Pons (tissue), 1 donor: ENCODE data around the gene OR52E1.
A peak's percentile ranks its signal among the peaks of the same experiment; 100 is the strongest.
"Not testable (repeated sequence)": the region's sequence is repeated elsewhere in the genome, so short reads cannot be mapped to it uniquely, and the experiment has no call there.

Experiments
- DNase-seq: peaks from one replicate; pipeline ENCODE4 v3.0.0-alpha.2; 2016; ENCODE audit warnings: low spot score

Gene OR52E1

DNA sequence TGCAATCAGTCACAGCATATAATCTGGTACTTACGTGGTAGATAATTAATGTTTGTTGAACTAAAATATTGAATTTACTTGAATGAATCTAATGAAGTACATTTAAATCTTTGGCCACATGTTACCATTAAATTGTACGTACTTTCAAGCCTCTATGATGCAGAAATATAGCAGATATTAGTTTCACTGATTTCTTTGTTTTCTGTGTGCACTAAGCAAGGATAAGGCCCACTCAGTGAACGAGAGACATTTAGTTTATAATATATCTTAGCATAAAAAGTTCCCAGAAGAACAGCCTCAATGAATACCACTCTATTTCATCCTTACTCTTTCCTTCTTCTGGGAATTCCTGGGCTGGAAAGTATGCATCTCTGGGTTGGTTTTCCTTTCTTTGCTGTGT lies at the start of gene OR52E1:
Gene OR52E1 (plus strand): TSS at position 301 of the 400 bp plus-strand sequence.
- no peak for DNase-seq

- DNase-seq, result no peak
Observed at GRCh38 chr11:5021996-5022395, 47.4 kb upstream of the OR52E1 start.

DNA sequence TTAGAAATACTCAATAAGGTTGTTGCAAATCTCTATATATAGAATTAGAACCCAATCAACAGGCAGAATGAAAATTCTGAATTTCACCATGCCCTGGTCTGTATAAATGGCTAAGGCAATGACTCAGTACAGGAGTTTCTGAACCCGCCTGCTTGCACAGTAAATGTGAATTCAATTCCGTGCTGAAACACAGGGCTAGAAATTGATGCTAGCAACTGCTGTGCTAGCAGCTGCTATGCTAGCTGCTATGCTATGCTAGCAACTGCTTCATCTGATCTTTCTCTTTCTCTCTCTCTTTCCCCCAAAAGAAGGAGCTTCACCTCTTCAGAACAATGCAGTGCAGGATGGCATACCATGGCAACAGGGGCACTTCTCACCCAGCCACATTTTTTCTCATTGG lies 32.7 kb upstream of the OR52E1 start:
- DNase-seq, result peak; percentile 4

- no peak for DNase-seq
Observed at GRCh38 chr11:5037926-5038325, 31.4 kb upstream of the OR52E1 start.

DNA sequence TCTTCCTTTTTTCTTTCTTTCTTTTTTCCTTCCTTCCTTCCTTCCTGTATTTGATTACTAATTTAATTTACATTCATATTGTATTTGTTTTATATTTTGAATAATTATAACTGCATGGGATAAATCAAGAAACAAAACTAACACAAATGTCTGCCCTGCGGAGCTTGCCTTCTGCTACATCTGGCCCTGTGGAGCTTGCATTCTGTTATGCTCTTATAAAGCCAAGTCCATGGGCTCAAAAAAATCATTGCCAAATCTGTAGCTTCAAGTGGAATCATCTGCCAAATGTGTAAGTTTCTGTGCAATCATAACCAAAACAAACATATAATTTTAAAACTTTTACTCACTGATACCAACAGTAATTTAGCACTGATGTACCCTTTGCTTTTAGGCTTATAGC lies 31.0 kb upstream of the OR52E1 start:
- DNase-seq, result peak; percentile 3

GRCh38 chr11:5040876-5041275 lies 28.5 kb upstream of the OR52E1 start:
- DNase-seq, result no peak

GRCh38 chr11:5042091-5042490 lies 27.3 kb upstream of the OR52E1 start:
- no peak for DNase-seq

DNA sequence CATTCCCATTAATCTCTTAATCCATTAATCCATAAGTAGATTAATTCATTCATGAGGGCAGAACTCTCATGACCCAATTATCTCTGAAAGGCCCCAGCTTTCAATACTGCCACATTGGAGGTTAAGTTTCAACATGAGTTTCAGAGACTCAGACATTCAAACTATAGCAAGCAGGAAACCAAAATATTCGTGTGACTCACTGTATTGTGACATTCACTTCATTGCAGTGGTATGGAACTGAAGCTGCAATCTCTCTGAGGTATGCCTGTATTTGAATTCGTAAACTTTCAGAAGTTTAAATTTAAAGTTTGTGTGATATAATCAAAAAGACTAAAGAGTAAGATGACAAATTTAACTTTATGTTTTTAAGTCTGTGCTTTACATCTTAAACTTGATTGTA lies 26.0 kb upstream of the OR52E1 start:
- no peak for DNase-seq

DNA sequence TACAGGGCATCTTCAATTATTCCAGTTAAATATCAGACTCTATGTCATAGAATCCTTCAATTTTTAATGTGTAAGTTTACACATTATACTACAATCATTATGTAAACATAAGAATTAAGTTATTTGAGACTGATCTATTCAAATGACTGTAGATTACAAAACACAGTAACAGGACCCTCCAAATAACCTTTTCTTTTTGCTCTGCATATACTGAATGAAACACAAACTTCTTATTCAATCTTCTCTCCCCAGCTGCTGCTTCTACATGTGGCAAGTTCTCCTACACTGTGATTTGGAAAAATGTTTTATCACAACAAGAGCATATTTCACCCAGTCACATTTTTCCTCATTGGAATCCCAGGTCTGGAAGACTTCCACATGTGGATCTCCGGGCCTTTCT lies 23.1 kb upstream of the OR52E1 start, which contains the start of gene OR52J3:
Gene OR52J3 (plus strand): TSS at position 301 of the 400 bp plus-strand sequence. CDS start 0 bp downstream, at position 301.
- no peak for DNase-seq

DNA sequence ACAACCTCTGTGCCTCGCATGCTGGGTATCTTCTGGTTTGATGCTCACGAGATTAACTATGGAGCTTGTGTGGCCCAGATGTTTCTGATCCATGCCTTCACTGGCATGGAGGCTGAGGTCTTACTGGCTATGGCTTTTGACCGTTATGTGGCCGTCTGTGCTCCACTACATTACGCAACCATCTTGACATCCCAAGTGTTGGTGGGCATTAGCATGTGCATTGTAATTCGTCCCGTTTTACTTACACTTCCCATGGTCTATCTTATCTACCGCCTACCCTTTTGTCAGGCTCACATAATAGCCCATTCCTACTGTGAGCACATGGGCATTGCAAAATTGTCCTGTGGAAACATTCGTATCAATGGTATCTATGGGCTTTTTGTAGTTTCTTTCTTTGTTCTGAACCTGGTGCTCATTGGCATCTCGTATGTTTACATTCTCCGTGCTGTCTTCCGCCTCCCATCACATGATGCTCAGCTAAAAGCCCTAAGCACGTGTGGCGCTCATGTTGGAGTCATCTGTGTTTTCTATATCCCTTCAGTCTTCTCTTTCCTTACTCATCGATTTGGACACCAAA lies 22.5 kb upstream of the OR52E1 start:
- DNase-seq, result no peak

GRCh38 chr11:5058679-5059078 lies 10.7 kb upstream of the OR52E1 start:
- DNase-seq, result not testable (repeated sequence)

DNA sequence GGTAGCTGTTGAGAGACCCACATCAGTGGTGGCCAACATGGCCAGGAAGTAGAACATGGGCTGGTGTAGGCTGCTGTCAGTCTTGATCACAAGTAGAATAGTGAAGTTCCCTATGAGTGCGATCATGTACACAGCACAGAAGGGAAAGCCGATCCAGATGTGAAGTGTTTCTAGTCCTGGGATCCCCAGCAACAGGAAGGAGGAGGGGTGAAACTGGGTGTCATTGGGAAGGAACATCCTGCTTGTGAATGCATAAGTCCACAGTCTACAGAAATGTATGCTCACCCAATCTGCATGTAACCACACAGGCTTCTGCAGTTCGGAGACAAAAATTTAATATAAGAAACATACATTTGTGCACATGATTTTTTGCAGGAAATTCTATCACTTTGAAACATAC lies 10.0 kb upstream of the OR52E1 start, which contains the start of gene OR52E2:
Gene OR52E2 (minus strand): TSS at position 237 of the 400 bp plus-strand sequence. CDS start 0 bp downstream, at position 237.
- DNase-seq, result no peak

GRCh38 chr11:5065027-5065426 lies 4.3 kb upstream of the OR52E1 start:
- DNase-seq, result no peak

GRCh38 chr11:5071799-5072198 lies 2.4 kb downstream of the OR52E1 start:
- no peak for DNase-seq

DNA sequence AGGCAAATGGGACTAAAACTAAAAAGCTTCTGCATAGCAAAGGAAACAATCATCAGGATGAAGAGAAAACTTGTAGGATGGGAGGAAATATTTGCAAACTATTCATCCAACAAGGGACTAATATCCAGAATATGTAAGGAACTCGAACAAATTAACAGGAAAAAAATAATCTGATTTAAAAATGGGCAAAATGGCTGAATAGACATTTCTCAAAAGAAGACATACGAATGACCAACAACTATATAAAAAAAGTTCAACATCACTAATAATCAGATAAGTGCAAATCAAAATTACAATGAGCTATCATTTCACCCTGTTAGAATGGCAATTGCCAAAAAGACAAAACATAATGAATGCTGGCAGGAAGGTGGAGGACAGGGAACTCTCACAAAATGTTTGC lies 12.0 kb downstream of the OR52E1 start:
- DNase-seq, result no peak

- no peak for DNase-seq
Observed at GRCh38 chr11:5083602-5084001, 14.2 kb downstream of the OR52E1 start.

- DNase-seq, result no peak
Observed at GRCh38 chr11:5088556-5088955, 19.2 kb downstream of the OR52E1 start.

- no peak for DNase-seq
Observed at GRCh38 chr11:5090668-5091067, 21.3 kb downstream of the OR52E1 start.

GRCh38 chr11:5092821-5093585 lies 23.6 kb downstream of the OR52E1 start:
- DNase-seq, result no peak

DNA sequence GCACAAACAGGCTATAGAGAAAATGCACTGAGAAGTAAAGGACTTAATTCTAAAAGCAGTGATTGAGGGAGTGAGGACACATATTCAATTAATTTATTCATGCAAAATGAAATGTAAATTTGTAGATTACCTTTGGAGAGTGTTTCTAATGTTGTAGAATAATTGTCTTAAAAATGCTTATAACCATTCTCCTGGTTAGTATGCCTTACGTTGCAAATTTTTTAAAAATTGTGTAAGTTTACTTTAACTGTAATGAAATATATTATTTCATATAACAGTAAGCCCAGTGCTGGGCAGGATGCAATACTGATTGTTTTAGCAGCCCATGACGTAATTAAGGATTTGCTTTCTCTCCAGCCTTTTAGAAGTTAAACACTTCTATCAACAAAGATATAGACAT lies 26.6 kb downstream of the OR52E1 start:
- DNase-seq, result no peak

DNA sequence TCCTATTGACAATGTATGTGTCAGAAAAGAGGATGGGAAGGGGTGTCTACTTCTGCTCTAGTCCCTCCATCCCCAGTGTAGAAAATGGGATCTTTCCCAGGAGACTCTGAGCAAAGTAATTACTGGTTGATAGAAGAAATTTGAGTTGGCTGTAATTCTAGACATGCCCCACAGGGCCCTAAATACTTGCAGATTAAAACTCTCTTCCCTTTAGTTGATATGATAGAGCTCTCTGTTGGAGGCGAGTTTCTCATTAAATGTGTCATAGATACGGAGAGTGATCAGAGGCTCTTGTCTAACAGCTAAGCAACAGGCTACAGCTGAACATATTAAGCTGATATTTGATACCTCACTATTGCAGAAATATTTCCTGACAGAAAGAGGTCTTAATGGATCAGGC lies 32.9 kb downstream of the OR52E1 start:
- DNase-seq, result no peak

- DNase-seq, result no peak
Observed at GRCh38 chr11:5103066-5103465, 33.7 kb downstream of the OR52E1 start.

DNA sequence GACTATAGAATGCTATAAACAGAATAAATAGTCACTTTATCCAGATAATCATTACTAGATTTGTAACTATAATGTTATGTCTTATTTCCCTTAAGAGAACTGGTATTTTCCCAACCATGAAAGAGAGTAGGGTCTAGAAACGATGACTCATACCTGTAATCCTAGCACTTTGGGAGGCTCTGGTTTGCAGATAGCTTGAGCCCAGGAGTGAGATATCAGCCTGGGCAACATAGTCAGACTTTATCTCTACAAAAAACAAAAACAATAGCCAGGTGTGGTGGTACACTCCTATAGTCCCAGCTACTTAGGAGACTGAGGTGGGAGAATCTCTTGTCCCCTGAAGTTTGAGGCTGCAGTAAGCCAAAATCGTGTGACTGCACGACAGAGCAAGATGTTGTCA lies 37.9 kb downstream of the OR52E1 start:
- no peak for DNase-seq

- no peak for DNase-seq
Observed at GRCh38 chr11:5115339-5115738, 46.0 kb downstream of the OR52E1 start.
